GM18507 (cell line): ENCODE measurements around the gene UNC45B.
"Not testable (repeated sequence)": the region's sequence is repeated elsewhere in the genome, so short reads cannot be mapped to it uniquely, and the experiment has no call there.

Source experiments
- DNase-seq: peaks from one replicate; pipeline ENCODE4 v3.0.0; 2011; ENCODE audit warnings: low read depth; ENCODE audit not compliant: insufficient read length; ENCODE audit errors: extremely low spot score
- FAIRE-seq: peaks from 2 replicates; lab custom pipeline; 2011; peaks lifted over from hg19 to GRCh38; lab: Jason Lieb, UNC

The UNC45B gene

GRCh38 chr17:35202582-35202981, 55.0 kb downstream of the UNC45B start:
- FAIRE-seq, DNase-seq: not testable (repeated sequence)

- no peak for FAIRE-seq
These were observed 63.1 kb downstream of the UNC45B start for GRCh38 chr17:35210741-35211140.

GRCh38 chr17:35212668-35213067, 65.1 kb downstream of the UNC45B start:
- DNase-seq: no peak
- no peak for FAIRE-seq

More at GRCh38 chr17:35210741-35211140, 63.1 kb downstream of the UNC45B start:
- DNase-seq: no peak

- no peak for FAIRE-seq
- DNase-seq: no peak
These were observed 65.9 kb downstream of the UNC45B start for GRCh38 chr17:35213412-35213940.

GRCh38 chr17:35214192-35214591, 66.6 kb downstream of the UNC45B start:
- DNase-seq (no peak), FAIRE-seq (no peak)

- FAIRE-seq: peak; percentile 52
- no peak for DNase-seq
These were observed 67.1 kb downstream of the UNC45B start for GRCh38 chr17:35214631-35215273.

GRCh38 chr17:35217107-35217506, 69.5 kb downstream of the UNC45B start:
- no peak for DNase-seq
- FAIRE-seq: no peak

GRCh38 chr17:35218915-35219314, 71.3 kb downstream of the UNC45B start:
- peak; percentile 46 for FAIRE-seq

GRCh38 chr17:35222452-35222851, 74.8 kb downstream of the UNC45B start:
- DNase-seq (no peak), FAIRE-seq (no peak)

More at GRCh38 chr17:35218915-35219314, 71.3 kb downstream of the UNC45B start:
- DNase-seq: no peak

GRCh38 chr17:35224436-35224835, 76.8 kb downstream of the UNC45B start:
- FAIRE-seq (no peak), DNase-seq (no peak)

GRCh38 chr17:35227546-35227945, 79.9 kb downstream of the UNC45B start:
- no peak for DNase-seq
- no peak for FAIRE-seq

- FAIRE-seq (no peak), DNase-seq (no peak)
These were observed 82.0 kb downstream of the UNC45B start for GRCh38 chr17:35229638-35230037.

GRCh38 chr17:35234315-35234714, 86.7 kb downstream of the UNC45B start:
- not testable (repeated sequence) for DNase-seq, FAIRE-seq

GRCh38 chr17:35235289-35235688, 87.7 kb downstream of the UNC45B start:
- DNase-seq: no peak
- FAIRE-seq: no peak

GRCh38 chr17:35235917-35236316, 88.3 kb downstream of the UNC45B start:
- FAIRE-seq: no peak
- DNase-seq: no peak

GRCh38 chr17:35236821-35237220, 89.2 kb downstream of the UNC45B start:
- DNase-seq (no peak), FAIRE-seq (no peak)

- no peak for DNase-seq
- FAIRE-seq: peak; percentile 12
These were observed 91.2 kb downstream of the UNC45B start for GRCh38 chr17:35238821-35239220.
